Body of pancreas (tissue), 4 donors: ENCODE measurements around the gene PCDHA6. TPM values are rescaled to one million over a fixed set of nuclear protein-coding genes. Genes with fewer than 3 reads are reported as not detected.
"Not testable (repeated sequence)": the region's sequence is repeated elsewhere in the genome, so short reads cannot be mapped to it uniquely, and the experiment has no call there.

ENCODE experiments used
- ATAC-seq: fragments of 150-250 bp; one replicate; pipeline ENCODE4 v1.9.1; 2016
- DNase-seq, 4 donors: peaks; one replicate each; pipeline ENCODE4 v3.0.0-alpha.2; 2019
- H3K27ac ChIP-seq, 4 donors: fragments of 200-600 bp; sonication (generic); 1 replicate in 3 of 4; 2 replicates in 1 of 4; pipeline versions ENCODE4 v1.5.1 to v1.6.1; 2016 to 2019; ENCODE audit warnings: mild to moderate bottlenecking in 1 of 4, mixed read lengths in 1 of 4, moderate library complexity in 1 of 4
- H3K27me3 ChIP-seq, 2 donors: fragments of 200-600 bp; sonication (generic); one replicate each; pipeline ENCODE4 v1.6.0; 2016; ENCODE audit warnings: mild to moderate bottlenecking in 1 of 2
- H3K36me3 ChIP-seq, 2 donors: fragments of 200-600 bp; sonication (generic); replicated peaks in 1 of 2; 2 replicates each; pipeline ENCODE4 v1.5.1; 2016; ENCODE audit warnings: low read depth in 2 of 2; ENCODE audit not compliant: insufficient read depth in 1 of 2
- H3K4me1 ChIP-seq: fragments of 200-600 bp; sonication (generic); one replicate; pipeline ENCODE4 v1.6.0; 2016
- H3K4me3 ChIP-seq, 2 donors: fragments of 200-600 bp; sonication (generic); 1 replicate in 1 of 2; 2 replicates in 1 of 2; pipeline ENCODE4 v1.5.1; 2016 to 2019
- H3K9me3 ChIP-seq, 3 donors: fragments of 200-600 bp; sonication (generic); 1 replicate in 2 of 3; 2 replicates in 1 of 3; pipeline ENCODE4 v1.5.1; 2016
- CTCF ChIP-seq, 7 experiments: fragments of 450-650 bp in 4 of 7; fragments of 200-600 bp in 3 of 7; sonication (generic) in 3 of 7; IDR thresholded peaks; one replicate each; pipeline ENCODE4 v1.5.1; 2016 to 2019; ENCODE audit warnings: antibody characterized with exemption in 7 of 7
- POLR2A ChIP-seq, 3 donors: fragments of 450-650 bp; IDR thresholded peaks; one replicate each; pipeline ENCODE4 v1.6.1; 2016; ENCODE audit warnings: antibody characterized with exemption in 3 of 3, mild to moderate bottlenecking in 2 of 3
- WGBS, 2 donors: methylation state at CpG; one replicate each; pipeline ENCODE4 v1.1.5; 2017; 5-methylcytosine and 5-hydroxymethylcytosine counted together
- intact Hi-C: fragments of 100-400 bp; cut with DNase I; formaldehyde crosslinking; loops from one replicate; pipeline ENCODE4 v1.15.1; 2023
- total RNA-seq, 2 donors: library from RNA; depleted of rRNA; stranded (reverse); fragments of >200 nt; gene quantifications; one replicate each; pipeline ENCODE4 v1.1.0, GENCODE V29; 2016

PCDHA6 gene
- total RNA-seq, 2 donors from 2014 or later: 3.4 to 5.9 TPM

GRCh38 chr5:140840978-140841962, 13.5 kb downstream of the PCDHA6 start, which contains the start of gene PCDHA8:
Gene PCDHA8, plus strand, starts transcription at chr5:140841187. Its CDS starts 135 bp downstream, at chr5:140841322.
- intact Hi-C loops: no loop called here
- no peaks in the 10 kb centered on the region for H3K36me3 ChIP-seq
- H3K4me1 ChIP-seq: no peaks in the 10 kb centered on the region
- no peak within 1 kb of the TSS for H3K4me3 ChIP-seq
- H3K27ac ChIP-seq: no peak within 1 kb of the TSS
- H3K9me3 ChIP-seq: peaks cover 0 to 27% (median 0%) of the 10 kb centered on the region in 3 donors
- ATAC-seq (no peak), DNase-seq (no peak)
- WGBS, 2 donors: 17 to 25% methylated on average over 38 to 47 of the region's 47 CpGs
- TF ChIP-seq CTCF (IDR thresholded peaks at IDR 0.05): no peak
- no peak for TF ChIP-seq POLR2A (IDR thresholded peaks at IDR 0.05)
- no peaks in the 10 kb centered on the region for H3K27me3 ChIP-seq

GRCh38 chr5:140842798-140843733, 15.3 kb downstream of the PCDHA6 start:
- WGBS, 2 donors: 35 to 45% methylated on average over 21 to 83 of the region's 87 CpGs
- TF ChIP-seq CTCF (IDR thresholded peaks at IDR 0.05) (no peak), POLR2A (IDR thresholded peaks at IDR 0.05) (no peak)
- Histone ChIP-seq H3K4me1 (no peaks in the 10 kb centered on the region), H3K27ac (no peak overlapping the region), H3K36me3 (no peaks in the 10 kb centered on the region), H3K4me3 (no peak overlapping the region), H3K27me3 (no peaks in the 10 kb centered on the region), H3K9me3 (peaks cover 0 to 31% (median 0%) of the 10 kb centered on the region in 3 donors)
- ATAC-seq (no peak), DNase-seq (no peak)
- intact Hi-C loops: no loop called here

- H3K27me3 ChIP-seq, H3K4me3 ChIP-seq, intact Hi-C loops, DNase-seq, ATAC-seq, H3K4me1 ChIP-seq, H3K36me3 ChIP-seq, H3K27ac ChIP-seq: not testable (repeated sequence)
- WGBS, 2 donors: 13 to 17% methylated on average over 10 to 37 of the region's 48 CpGs
- H3K9me3 ChIP-seq: peaks cover 0 to 25% (median 0%) of the 10 kb centered on the region in 3 donors
These were observed 20.7 kb downstream of the PCDHA6 start, which contains the start of gene PCDHA9 for GRCh38 chr5:140848139-140849102. Gene PCDHA9, plus strand, starts transcription at chr5:140848382. Its CDS starts 114 bp downstream, at chr5:140848496.

- WGBS, 2 donors: 42 to 50% methylated on average over 18 to 93 of the region's 101 CpGs
- intact Hi-C loops, H3K4me1 ChIP-seq, DNase-seq, H3K27me3 ChIP-seq, ATAC-seq, H3K27ac ChIP-seq, H3K4me3 ChIP-seq, H3K36me3 ChIP-seq: not testable (repeated sequence)
- peaks cover 0 to 23% (median 0%) of the 10 kb centered on the region in 3 donors for H3K9me3 ChIP-seq
These were observed 22.3 kb downstream of the PCDHA6 start for GRCh38 chr5:140849831-140850634.
